HG03097 (cell line): ENCODE data around the gene CSTPP1.
A peak's percentile ranks its signal among the peaks of the same experiment; 100 is the strongest.

ENCODE experiments used
- ATAC-seq: cut with Tn5 transposase; IDR thresholded peaks from one replicate; pipeline ENCODE4 v1.9.1; 2021; ENCODE audit not compliant: unreplicated experiment, low FRiP score

Gene CSTPP1

GRCh38 chr11:47175746-47176327 lies 239.3 kb downstream of the CSTPP1 start:
- no peak for ATAC-seq

GRCh38 chr11:47176328-47177228 lies 240.0 kb downstream of the CSTPP1 start, which contains the start of gene ARFGAP2:
ARFGAP2 (minus strand) TSS chr11:47176879; CDS start chr11:47176853, 26 bp downstream.
- peak; percentile 82 for ATAC-seq

- ATAC-seq = peak; percentile 35
Observed at GRCh38 chr11:47177229-47177845, 240.8 kb downstream of the CSTPP1 start.

- no peak for ATAC-seq
Observed at GRCh38 chr11:47177846-47178245, 241.3 kb downstream of the CSTPP1 start.

GRCh38 chr11:47178316-47178715 lies 241.8 kb downstream of the CSTPP1 start:
- ATAC-seq = no peak

GRCh38 chr11:47178737-47179654 lies 242.4 kb downstream of the CSTPP1 start:
- ATAC-seq = no peak

GRCh38 chr11:47179655-47179991 lies 243.1 kb downstream of the CSTPP1 start:
- no peak for ATAC-seq

GRCh38 chr11:47180006-47180787 lies 243.6 kb downstream of the CSTPP1 start:
- no peak for ATAC-seq

GRCh38 chr11:47181271-47181670 lies 244.7 kb downstream of the CSTPP1 start:
- no peak for ATAC-seq

- no peak for ATAC-seq
Observed at GRCh38 chr11:47182380-47182779, 245.8 kb downstream of the CSTPP1 start.

- ATAC-seq = no peak
Observed at GRCh38 chr11:47183031-47183856, 246.7 kb downstream of the CSTPP1 start.

- no peak for ATAC-seq
Observed at GRCh38 chr11:47183969-47184368, 247.4 kb downstream of the CSTPP1 start.

GRCh38 chr11:47184711-47185304 lies 248.2 kb downstream of the CSTPP1 start:
- no peak for ATAC-seq

- no peak for ATAC-seq
Observed at GRCh38 chr11:47185305-47186075, 248.9 kb downstream of the CSTPP1 start.

- ATAC-seq = no peak
Observed at GRCh38 chr11:47186076-47186699, 249.6 kb downstream of the CSTPP1 start, which contains the start of gene PACSIN3. PACSIN3 (minus strand) TSS chr11:47186434; CDS start chr11:47182727, 3,707 bp downstream.

- no peak for ATAC-seq
Observed at GRCh38 chr11:47186700-47187695, 250.4 kb downstream of the CSTPP1 start.
